Omental fat pad (tissue), 4 donors: ENCODE data around the gene BSG. TPM values are rescaled to one million over a fixed set of nuclear protein-coding genes. Genes with fewer than 3 reads are reported as not detected.

Source experiments
- ATAC-seq: fragments of 150-250 bp; one replicate; pipeline ENCODE4 v1.9.1; 2016; ENCODE audit warnings: mild to moderate bottlenecking, moderate library complexity; ENCODE audit not compliant: low FRiP score
- DNase-seq: peaks from one replicate; pipeline ENCODE4 v3.0.0-alpha.2; 2019; ENCODE audit warnings: low spot score
- CTCF ChIP-seq, 3 donors: fragments of 450-650 bp; IDR thresholded peaks; one replicate each; pipeline ENCODE4 v1.5.1; 2016 to 2017; ENCODE audit warnings: antibody characterized with exemption in 3 of 3, mild to moderate bottlenecking in 3 of 3, moderate library complexity in 2 of 3
- total RNA-seq, 4 donors: library from RNA; depleted of rRNA; stranded (reverse); fragments of >200 nt; gene quantifications; one replicate each; pipeline ENCODE4 v1.1.0, GENCODE V29; 2016

The BSG gene
- total RNA-seq, result 100 to 1,000 TPM; 331 to 521 (median 417) TPM

- no peak for TF ChIP-seq CTCF (IDR thresholded peaks at IDR 0.05)
- ATAC-seq (peak; percentile 69), DNase-seq (peak; percentile 92)
Observed at GRCh38 chr19:572140-572742, at the start of gene BSG. Gene BSG, plus strand, starts transcription at chr19:572596. Its CDS starts 39 bp downstream, at chr19:572635.

- no peak for DNase-seq
- no peak for TF ChIP-seq CTCF (IDR thresholded peaks at IDR 0.05)
- ATAC-seq, result no peak
Observed at GRCh38 chr19:522726-523125, 49.7 kb upstream of the BSG start.

- DNase-seq (no peak), ATAC-seq (peak; percentile 32)
- TF ChIP-seq CTCF (IDR thresholded peaks at IDR 0.05), result no peak
Observed at GRCh38 chr19:524062-524674, 48.2 kb upstream of the BSG start.

GRCh38 chr19:525029-525428, 47.4 kb upstream of the BSG start:
- no peak for DNase-seq
- no peak for TF ChIP-seq CTCF (IDR thresholded peaks at IDR 0.05)
- ATAC-seq, result no peak

- ATAC-seq (no peak), DNase-seq (no peak)
- no peak for TF ChIP-seq CTCF (IDR thresholded peaks at IDR 0.05)
Observed at GRCh38 chr19:525857-526419, 46.5 kb upstream of the BSG start.

GRCh38 chr19:530134-531008, 42.0 kb upstream of the BSG start:
- no peak for TF ChIP-seq CTCF (IDR thresholded peaks at IDR 0.05)
- DNase-seq, result no peak
- ATAC-seq, result no peak
